ENCODE measurements around the gene THSD8. TPM values are rescaled to one million over a fixed set of nuclear protein-coding genes. Genes with fewer than 3 reads are reported as not detected.

Gene THSD8
- total RNA-seq: not detected in 2 replicates

GRCh38 chr19:12801466-12802266, at the start of gene THSD8, which contains the start of gene PRDX2:
Gene THSD8 (plus strand): TSS chr19:12802069. CDS start chr19:12802072, 3 bp downstream.
Gene PRDX2 (minus strand): TSS chr19:12801800. CDS start chr19:12801261, 539 bp downstream.

GRCh38 chr19:12774588-12775555, 27.0 kb upstream of the THSD8 start, which contains the start of gene HOOK2:
Gene HOOK2 (minus strand): TSS chr19:12775552. CDS start chr19:12775449, 103 bp downstream.

GRCh38 chr19:12791345-12792050, 10.4 kb upstream of the THSD8 start, which contains the start of gene JUNB:
Gene JUNB (plus strand): TSS chr19:12791486. CDS start chr19:12791772, 286 bp downstream.

GRCh38 chr19:12806242-12807081, 4.6 kb downstream of the THSD8 start, which contains the start of gene RNASEH2A:
Gene RNASEH2A (plus strand): TSS chr19:12806584. CDS start chr19:12806674, 90 bp downstream.

GRCh38 chr19:12834566-12834943, 32.7 kb downstream of the THSD8 start, which contains the start of gene RTBDN:
Gene RTBDN (minus strand): TSS chr19:12834579. CDS start chr19:12829979, 4,600 bp downstream.

GRCh38 chr19:12838182-12838885, 36.5 kb downstream of the THSD8 start, which contains the start of gene MAST1:
Gene MAST1 (plus strand): TSS chr19:12838515. CDS start chr19:12838573, 58 bp downstream.

Small RNAs within 50 kb of the gene (small RNA-seq; reads per million reads assigned to genes)
- gene MIR5684 (ENCODE audit: low replicate concordance) (not detected), gene MIR6794 (ENCODE audit: low replicate concordance) (not detected)

Other genes starting within 250 kb of the THSD8 start
- gene ZNF490, start 191.3 kb upstream of the THSD8 start, total RNA-seq: 8.5 and 9.6 TPM in 2 replicates
- 13.6 and 15.2 TPM in 2 replicates for gene ZNF791, start 191.1 kb upstream of the THSD8 start, total RNA-seq
- 40.5 and 48.8 TPM in 2 replicates for gene MAN2B1, start 135.3 kb upstream of the THSD8 start, total RNA-seq
- gene WDR83, start 135.3 kb upstream of the THSD8 start, total RNA-seq: 5.5 and 6.0 TPM in 2 replicates
- gene DHPS, start 120.2 kb upstream of the THSD8 start, total RNA-seq: 62.4 and 78.0 TPM in 2 replicates
- not detected in 2 replicates for gene GNG14, start 114.1 kb upstream of the THSD8 start, total RNA-seq
- gene FBXW9, start 105.4 kb upstream of the THSD8 start, total RNA-seq: 10.3 and 12.2 TPM in 2 replicates
- gene TNPO2, start 78.1 kb upstream of the THSD8 start, total RNA-seq: 45.1 and 73.3 TPM in 2 replicates
- 142 and 218 TPM in 2 replicates for gene TRIR, start 67.4 kb upstream of the THSD8 start, total RNA-seq
- 88.0 and 105 TPM in 2 replicates for gene GET3, start 64.6 kb upstream of the THSD8 start, total RNA-seq
- not detected in 2 replicates for gene BEST2, start 50.3 kb upstream of the THSD8 start, total RNA-seq
- gene HOOK2, start 26.5 kb upstream of the THSD8 start, total RNA-seq: 13.3 and 14.2 TPM in 2 replicates
- gene JUNB, start 10.6 kb upstream of the THSD8 start, total RNA-seq: 187 and 191 TPM in 2 replicates
- 188 and 197 TPM in 2 replicates for gene PRDX2, start 269 bp upstream of the THSD8 start, total RNA-seq
- gene RNASEH2A, start 4.5 kb downstream of the THSD8 start, total RNA-seq: 4.4 and 45.4 TPM in 2 replicates
- not detected in 2 replicates for gene RTBDN, start 32.5 kb downstream of the THSD8 start, total RNA-seq
- not detected in 2 replicates for gene MAST1, start 36.4 kb downstream of the THSD8 start, total RNA-seq
- gene DNASE2, start 79.4 kb downstream of the THSD8 start, total RNA-seq: 11.5 and 37.2 TPM in 2 replicates
- not detected in 2 replicates for gene KLF1, start 85.1 kb downstream of the THSD8 start, total RNA-seq
- gene GCDH, start 89.1 kb downstream of the THSD8 start, total RNA-seq: 32.4 and 35.7 TPM in 2 replicates
- 0.22 TPM in 1 of 2 replicates, not detected in the other for gene SYCE2, start 117.2 kb downstream of the THSD8 start, total RNA-seq
- 98.8 and 109 TPM in 2 replicates for gene FARSA, start 131.6 kb downstream of the THSD8 start, total RNA-seq
- gene CALR, start 136.5 kb downstream of the THSD8 start, total RNA-seq: 1,645 and 6,576 TPM in 2 replicates
- 93.7 and 179 TPM in 2 replicates for gene RAD23A, start 143.8 kb downstream of the THSD8 start, total RNA-seq
- 15.8 and 19.3 TPM in 2 replicates for gene GADD45GIP1, start 155.2 kb downstream of the THSD8 start, total RNA-seq
- 0.14 TPM in 1 of 2 replicates, not detected in the other for gene DAND5, start 167.5 kb downstream of the THSD8 start, total RNA-seq
- gene NFIX, start 193.4 kb downstream of the THSD8 start, total RNA-seq: 37.2 and 41.9 TPM in 2 replicates

Measured in placental pericyte (primary cell).